GM18520 (cell line): ENCODE results near the gene CTNNBL1.

Source experiments
- ATAC-seq: cut with Tn5 transposase; IDR thresholded peaks from one replicate; pipeline ENCODE4 v1.9.1; 2021; ENCODE audit not compliant: unreplicated experiment

CTNNBL1 gene

DNA sequence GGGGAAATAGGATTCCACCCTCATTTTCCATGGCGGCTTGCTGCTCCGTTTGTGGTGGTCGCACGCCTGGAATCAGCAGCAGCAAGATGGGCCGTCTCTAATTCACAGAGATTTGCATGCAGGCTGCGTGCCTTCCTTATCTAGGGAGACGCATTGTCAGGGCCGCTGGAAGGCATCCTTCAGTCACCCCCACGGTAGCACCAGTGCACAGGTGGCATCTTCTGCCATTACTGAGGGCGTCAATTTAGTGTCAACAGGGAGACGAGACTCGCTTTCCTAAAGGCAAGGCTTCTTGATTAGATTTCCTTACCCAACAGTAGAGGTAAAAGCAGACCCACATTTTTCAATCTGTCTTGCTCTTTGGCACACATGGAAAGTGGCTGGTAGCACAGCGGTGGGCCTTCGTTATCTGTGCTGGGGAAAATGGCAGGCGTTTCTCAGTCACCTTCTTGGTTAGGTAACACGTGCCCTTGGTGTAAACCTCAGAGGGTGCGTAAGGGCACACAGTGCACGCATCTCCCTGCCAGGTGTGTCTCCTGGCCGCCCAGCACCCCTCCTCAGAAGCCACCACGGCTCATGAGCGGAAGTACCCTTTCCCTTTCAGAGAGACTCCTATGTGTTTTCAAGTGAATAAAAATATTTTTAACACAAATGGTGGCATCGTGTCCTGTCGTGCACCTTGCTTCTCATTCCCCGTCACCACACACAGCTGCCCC lies 181.8 kb downstream of the CTNNBL1 start:
- ATAC-seq = no peak

DNA sequence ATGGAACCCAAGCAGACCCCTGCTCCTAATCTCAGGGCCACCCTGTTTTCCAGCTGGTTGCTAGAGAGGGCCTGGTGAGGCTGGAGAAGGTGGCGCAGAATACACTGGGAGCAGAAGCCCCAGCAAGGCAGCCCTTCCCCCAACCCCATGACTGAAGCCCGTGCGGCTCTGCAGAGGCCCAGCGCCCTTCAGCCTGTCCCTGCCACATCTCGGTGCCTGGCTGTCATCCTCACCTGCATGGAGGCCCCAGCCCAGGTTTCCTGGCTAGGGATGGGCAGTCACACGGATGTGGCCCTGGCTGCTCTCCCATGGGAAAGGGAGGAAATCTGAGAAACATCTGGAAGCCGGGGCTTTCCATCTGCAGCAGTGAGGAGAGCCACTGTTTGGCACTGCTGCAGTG lies 183.0 kb downstream of the CTNNBL1 start:
- no peak for ATAC-seq

DNA sequence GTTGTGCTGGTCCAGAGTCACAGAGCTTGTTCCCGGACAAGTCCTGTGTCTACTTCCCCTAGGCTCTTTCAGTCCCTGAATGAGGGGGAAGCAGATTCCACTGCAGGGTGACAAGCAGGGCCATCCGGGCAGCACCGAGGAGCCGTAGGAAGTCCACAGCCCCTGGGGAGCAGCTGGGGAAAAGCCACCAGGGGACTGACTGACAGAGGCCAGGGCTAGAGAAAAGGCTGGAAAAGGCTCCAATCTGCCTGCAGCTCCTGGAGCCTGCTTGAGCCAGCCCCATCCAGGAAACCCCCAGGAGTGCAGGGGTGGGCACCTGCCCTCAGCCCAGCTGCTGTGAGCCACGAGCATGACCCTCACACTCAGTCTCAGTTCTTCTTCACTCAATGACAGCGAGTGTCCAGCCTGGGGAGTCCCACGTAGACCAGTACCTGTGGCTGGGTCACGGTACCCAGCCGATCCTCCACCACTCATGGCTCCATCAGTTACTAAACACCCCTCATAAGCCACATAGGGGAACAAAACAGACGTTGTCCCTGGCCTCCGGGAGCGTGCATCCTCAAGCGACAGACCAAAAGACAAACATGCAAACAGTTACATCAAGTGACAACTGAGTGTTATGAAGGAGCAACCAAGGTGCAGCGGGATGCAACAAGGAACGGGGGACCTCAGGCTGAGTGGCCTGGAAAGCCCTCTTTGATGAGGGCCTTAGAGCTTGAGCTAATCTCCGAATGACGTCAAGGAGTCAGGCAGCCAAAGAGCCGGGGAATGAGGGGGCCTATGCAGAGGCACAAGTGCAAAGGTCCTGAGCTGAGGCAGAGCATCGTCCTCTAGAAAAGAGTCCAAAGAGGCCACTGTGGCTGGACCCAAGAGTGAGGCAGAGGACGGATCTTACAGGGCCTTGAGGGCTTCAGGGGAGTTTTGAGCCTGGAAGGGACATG lies 184.3 kb downstream of the CTNNBL1 start:
- ATAC-seq = no peak

DNA sequence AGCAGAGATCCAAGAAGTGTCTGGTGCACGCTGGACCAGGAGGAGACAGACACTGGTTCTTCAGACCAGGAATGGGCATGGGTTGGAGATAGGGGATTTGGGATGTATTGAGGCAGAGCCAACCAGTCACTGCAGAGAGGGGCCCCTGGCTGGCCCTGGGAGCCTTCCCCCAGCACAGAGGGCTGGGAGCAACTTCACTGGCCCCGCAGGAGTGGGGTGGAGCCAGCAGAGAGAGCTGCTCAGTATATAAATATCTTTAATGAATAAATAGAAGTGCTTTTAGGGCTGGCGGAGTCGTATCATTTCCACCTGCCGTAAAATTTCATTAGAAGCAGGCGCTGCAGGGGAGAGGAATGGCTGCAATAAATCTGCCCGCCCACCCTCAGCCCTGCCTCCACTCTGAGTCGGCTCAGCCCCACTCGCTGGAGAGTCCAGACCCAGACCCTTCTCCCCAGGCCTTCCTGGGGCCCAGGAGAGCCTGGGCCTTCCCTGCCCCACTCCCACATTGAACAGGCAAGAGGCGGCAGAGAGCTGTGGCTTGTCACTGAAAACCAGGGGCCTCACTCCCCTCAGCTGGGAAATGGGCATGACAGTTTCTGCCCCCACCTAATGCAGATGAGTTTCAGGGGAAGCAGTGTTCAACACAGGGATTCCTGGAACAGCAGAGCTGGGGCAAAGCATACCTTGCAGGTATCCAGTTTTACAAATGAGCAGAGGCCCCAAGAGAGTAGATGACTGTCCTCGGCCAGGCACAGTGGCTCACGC lies 185.2 kb downstream of the CTNNBL1 start:
- ATAC-seq = no peak

DNA sequence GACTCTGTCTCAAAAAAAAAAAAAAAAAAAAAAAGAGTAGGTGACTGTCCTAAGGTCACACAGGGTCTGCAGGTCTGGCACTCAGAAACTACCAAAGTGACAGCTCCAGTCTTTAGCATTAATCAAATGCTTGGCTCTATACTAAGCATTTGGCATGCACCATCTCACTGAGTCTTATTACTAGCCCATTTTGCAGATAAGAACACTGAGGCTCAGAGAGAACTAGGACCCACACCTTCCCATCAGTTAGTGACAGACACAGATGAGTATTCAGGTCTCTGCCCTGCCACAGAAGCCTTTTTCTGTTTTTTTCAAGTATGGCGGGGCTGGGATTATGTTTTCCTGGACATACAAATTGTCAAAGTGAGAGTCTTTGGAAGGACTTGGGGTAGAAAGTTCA lies 186.0 kb downstream of the CTNNBL1 start:
- ATAC-seq = no peak

DNA sequence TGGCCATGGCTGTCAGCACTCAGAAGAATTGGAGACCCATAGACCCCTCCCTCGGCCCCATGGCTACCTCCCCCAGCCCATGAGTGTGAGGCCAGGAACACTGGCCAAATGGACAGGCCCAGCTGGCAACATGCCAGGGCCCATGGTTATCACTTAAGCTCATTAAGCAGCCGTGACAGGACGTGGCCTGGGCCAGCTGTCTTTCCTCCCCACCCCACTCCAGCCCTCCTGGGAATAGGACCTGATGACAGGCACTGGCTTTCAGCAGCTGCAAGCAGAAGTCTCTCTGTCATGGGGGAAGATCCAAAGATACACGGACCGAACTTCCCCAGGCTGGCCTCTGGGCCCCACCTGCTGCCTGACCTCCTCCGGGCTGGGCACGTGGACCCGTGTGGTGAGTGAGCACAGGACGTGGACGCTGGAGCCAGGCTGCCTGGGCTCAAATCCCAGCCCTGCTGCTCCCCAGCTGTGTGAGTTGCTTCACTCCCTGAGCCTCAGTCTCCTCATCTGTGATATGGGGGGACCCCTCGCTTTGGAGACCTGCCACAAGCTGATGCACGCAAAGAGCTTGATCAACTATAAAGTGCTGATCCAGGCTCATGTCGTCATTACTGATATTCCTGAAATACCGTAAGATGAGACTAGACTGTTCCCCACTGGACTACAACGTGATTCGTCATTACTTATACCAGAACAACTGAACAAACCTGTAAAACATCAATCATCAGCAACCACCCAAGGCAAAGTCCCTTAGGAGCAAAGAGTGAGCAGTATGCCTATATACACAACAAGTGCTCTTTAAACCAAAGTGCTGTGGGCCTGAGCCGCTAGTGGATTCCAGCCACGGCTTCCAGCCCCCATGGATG lies 187.1 kb downstream of the CTNNBL1 start:
- no peak for ATAC-seq

DNA sequence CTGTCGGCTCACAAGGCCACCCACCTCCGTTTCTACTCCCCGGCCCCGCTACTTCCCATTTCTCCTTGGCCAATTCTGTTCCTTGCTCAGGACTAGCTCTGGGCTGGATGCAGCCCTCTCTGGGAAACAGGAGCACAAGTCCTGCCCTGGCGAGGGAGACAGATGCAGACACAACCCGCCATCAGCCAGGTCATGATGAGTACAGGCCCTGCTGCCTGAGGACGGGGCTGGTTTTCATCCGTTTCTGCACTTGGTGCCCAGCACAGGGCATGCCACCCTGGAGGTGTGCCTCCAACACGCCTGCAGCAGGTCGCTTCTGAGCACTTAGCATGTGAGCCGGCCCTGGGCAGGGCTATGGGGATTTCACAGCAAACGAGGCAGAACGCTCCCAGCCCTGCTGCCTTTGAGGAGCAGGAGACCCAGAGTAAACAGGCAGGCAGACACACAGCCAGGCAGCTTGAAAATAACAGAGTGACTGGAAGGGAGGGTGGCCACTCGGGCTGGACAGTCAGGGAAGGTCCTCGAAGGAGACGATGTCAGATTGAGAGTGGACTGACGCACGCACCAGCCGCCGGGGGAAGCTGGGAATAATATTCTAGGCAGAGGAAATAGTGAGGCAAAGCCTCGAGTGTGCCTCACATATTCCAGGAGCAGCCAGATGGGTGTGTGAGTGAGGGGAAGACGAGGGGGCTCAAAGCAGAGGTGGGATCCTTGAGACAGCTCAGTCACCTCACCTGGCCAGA lies 187.9 kb downstream of the CTNNBL1 start:
- no peak for ATAC-seq

DNA sequence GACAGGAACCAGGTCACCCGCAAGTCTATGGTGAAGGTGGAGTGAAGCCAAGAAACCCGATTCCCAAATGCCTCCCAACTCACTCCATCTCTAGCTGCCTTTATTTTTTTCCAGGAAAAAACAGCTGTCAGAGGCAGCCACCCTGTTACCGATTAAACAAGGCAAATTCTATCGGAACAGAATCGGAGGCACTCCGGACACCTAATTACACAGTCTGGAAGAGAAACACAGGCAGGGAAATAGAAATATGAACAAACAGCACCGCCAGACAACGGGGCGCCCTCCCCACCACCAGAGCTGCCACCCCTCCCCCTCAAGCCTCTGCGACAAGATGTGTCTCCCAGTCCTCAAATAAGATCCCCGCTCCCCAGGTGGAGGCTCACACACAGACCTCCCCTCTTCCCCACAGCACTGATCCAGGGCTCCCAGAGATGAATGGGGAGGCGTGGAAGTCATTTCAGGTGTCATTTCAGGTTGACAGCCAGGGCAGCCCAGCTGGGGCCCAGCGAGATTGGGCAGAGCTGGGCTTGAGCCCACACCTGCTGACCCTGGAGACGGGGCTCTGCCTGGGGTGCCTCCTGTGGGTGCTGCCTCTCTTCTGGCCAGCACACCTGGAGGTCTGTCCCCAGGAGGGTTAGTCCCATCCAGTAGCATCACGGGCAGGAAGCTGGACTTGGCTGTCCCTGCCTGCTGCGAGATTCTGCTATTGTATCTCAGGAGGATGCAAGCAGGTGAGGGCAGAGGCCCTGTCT lies 189.3 kb downstream of the CTNNBL1 start:
- ATAC-seq = no peak

DNA sequence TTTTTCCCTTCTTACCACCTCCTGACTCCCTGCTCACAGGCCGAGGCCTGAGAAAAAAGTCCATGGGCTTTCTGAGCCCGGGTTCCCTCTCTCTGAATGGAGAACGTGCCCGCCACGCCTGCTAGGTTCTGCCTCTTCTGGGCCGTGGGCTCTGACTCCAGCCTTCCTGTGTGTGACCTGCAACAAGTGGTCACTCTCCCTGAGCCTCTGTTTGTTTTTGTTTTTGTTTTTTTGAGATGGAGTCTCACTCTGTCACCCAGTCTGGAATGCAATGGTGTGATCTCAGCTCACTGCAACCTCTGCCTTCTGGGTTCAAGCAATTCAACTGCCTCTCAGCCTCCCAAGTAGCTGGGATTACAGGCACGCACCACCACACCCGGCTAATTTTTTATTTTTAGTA lies 191.2 kb downstream of the CTNNBL1 start:
- no peak for ATAC-seq

DNA sequence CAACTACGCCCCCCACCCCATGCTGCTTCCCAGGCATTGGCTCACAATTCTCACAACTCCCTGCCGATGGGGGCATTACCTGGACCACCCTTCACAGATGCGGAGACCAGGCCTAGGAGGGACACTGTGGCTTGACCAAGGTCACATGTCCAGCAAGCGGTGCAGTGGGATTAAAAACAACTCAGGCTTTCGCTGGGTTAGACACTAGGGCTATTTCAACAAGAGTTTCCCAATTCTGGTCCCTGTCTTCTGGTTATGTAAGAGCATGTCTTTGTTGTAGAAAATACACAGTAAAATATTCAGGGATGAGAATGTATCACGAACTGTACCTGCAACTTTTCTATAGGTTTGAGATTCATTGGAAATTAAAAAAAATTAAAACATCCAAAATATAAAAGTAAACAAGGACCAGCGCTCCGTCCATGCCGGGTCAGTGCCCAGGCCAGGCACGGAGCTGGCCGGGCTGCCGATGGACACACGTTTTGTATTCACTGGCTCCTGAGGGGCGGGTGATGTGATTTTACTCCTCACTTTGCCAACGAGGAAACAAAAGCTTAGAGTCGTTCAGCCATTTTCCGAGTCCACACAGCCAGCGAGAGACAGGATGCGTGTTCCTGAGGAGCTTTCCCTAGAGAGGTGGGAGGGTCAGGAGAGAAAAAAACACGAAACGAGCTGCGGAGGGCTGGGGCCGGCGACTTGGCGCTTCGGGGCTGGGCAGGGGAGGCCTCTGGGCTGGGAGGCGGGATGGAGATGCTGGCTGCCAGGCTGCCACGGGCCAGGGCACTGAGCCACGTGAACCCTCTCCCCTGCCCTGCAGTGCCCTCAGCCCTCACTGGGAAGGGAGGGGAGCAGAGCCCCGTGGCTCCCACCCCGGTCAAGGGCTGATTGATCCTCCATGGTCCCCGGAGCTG lies 192.0 kb downstream of the CTNNBL1 start:
- ATAC-seq = no peak

DNA sequence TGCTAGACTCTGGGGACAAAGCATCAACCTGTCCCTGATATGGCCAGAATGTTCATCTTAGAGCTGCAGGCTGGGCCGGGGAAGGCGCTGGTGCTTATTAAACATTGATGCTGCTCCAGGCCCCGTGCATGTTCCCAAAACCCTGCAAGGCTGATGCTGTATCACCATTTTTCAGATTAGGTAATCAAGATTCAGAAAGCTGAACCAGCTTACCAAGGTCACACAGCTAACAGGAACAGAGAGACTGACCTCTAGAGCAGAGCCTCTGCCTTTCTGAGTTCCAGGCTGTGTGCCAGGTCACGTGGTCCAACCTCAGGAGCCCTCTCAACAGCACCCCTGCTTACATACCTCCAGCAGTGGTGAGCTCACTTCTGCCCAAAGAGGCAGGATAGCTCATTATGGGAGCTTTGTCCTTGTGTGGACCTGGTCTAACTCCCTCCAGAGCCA lies 193.0 kb downstream of the CTNNBL1 start:
- ATAC-seq = no peak

DNA sequence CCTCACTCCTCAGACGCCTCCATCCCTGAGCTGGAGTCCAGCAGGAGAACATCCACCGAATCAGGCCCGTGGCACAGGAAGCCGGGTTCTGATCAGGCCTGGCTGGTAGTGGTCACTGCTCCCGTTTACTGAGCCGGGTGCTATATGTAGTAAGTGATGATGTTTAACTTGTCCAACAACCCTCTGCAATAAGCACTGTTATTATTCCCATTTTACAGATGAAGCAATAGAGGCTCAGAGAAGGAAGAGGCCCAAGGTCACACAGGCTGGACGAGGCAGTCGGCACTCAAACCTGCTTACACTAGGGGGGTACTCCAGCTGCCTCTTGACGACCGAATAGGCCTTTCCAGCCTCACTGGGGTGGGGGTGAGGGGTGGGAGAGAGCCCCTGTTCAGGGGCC lies 194.8 kb downstream of the CTNNBL1 start:
- no peak for ATAC-seq

DNA sequence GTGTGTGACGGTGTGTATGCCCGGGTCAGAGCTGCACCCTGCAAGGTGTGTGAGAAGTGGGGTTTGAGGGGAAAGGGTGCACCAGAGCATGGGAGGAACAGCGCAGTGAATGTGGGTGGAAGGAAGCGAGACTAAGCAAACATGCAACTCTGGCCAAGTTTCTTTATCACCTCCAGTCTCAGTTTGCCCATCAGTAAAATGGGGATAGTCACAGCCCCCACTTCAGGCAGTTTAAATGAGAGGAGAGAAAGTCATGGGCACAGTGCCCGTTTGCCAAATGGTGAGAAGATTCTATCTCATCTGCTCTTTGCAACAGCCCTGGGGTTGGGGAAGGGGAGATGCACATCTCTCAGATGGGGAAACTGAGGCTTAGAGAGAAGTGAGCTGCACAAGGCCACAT lies 196.3 kb downstream of the CTNNBL1 start:
- no peak for ATAC-seq

DNA sequence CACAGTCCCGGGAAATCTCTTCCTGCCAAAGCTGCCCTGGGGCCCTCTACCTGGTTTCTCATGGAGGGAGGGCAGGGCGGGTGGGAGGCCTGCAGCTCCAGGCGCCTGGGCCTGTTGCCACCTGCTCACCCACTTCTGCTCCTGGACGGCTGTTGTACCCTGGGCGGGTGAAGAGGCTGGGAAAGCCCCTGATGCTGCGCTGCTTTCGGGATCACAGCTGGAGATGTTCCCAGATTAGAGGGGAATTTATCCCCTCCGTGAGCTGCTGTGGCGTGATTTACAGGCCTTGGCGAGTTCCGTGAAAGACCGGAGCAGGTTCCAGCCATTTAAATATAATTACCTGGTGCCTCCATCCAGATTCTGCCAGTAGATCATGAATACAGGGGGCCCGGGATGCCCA lies 196.8 kb downstream of the CTNNBL1 start:
- no peak for ATAC-seq

DNA sequence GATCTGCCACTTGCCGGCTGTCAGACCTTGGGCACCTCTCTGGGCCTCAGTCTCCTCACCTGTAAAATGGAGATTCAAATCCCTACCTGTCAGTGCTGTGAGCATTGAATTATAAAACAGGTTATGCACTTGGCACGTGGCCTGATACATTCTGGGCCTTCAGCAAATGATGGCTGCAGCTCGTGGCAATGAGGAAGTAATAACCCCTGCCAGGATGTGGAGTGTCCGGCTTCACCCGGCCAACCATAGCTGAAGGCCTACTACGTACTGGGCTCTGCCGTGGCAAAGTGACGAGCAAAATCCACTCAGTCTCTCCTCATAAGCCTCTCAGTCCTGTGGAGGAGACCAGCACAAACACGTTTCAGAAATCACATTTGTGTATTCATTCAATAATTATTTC lies 198.2 kb downstream of the CTNNBL1 start:
- no peak for ATAC-seq

DNA sequence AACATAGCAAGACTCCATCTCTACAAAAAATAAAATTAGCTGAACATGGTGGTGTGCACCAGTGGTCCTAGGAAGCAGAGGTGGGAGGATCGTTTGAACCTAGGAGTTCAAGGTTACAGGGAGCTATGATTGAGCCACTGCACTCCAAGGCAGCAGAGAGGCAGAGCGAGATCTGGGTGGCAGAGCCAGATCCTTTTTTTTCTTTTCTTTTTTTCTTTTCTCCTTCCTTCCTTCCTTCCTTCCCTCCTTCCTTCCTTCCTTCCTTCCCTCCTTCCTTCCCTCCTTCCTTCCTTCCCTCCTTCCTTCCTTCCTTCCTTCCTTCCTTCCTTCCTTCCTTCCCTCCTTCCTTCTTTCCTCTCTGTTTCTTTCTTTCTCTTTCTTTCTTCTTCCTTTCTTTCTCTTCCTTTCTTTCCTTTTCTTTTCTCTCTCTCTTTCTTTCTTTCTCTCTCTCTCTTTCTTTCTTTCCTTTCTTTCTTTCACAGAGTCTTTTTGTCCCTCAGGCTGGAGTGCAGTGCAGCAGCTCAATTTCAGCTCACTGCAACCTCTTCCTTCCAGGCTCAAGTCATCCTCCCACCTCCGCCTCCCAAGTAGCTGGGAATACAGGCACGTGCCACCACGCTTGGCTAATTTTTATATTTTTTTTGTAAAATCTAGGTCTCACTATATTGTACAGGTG lies 199.9 kb downstream of the CTNNBL1 start:
- no peak for ATAC-seq

DNA sequence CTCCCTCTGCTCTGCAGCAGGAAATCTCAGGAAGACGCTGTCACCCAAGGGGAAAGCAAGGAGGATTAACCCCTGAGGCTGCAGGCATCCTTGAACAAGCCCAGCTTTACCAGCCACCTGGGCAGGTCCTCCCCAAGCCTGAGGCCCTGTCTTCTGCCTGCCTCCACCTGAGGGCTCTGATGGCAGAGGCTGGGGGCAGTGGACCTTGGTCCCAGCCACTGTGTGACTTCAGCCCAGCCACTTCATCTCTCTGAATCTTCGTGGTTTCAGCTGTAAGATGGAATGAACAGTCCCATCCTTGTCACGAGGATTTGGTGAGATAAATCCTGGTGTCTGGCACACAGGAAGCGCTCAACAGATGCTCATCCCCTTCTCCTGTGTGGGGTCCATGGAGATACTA lies 200.6 kb downstream of the CTNNBL1 start:
- no peak for ATAC-seq

DNA sequence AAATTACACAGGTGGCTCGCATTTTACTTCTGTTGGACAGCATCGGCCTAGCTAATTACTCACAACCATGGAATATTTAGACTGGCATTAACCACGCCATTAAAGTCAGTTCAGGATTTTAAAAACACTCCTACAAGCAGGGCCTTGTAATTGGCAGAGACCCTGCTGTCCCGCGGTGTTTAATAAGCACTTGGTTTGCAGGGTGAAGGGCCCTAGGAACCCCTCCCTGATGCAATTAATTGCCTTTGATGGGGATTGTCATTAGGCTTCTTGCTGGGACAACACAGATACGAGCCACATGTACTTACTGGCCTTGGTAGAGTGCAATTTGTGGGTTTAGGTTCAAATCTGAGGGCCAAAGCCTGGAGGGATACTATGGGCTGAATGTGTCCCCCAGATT lies 201.3 kb downstream of the CTNNBL1 start:
- ATAC-seq = no peak
